ENCODE results near the gene WTIP.

DNA sequence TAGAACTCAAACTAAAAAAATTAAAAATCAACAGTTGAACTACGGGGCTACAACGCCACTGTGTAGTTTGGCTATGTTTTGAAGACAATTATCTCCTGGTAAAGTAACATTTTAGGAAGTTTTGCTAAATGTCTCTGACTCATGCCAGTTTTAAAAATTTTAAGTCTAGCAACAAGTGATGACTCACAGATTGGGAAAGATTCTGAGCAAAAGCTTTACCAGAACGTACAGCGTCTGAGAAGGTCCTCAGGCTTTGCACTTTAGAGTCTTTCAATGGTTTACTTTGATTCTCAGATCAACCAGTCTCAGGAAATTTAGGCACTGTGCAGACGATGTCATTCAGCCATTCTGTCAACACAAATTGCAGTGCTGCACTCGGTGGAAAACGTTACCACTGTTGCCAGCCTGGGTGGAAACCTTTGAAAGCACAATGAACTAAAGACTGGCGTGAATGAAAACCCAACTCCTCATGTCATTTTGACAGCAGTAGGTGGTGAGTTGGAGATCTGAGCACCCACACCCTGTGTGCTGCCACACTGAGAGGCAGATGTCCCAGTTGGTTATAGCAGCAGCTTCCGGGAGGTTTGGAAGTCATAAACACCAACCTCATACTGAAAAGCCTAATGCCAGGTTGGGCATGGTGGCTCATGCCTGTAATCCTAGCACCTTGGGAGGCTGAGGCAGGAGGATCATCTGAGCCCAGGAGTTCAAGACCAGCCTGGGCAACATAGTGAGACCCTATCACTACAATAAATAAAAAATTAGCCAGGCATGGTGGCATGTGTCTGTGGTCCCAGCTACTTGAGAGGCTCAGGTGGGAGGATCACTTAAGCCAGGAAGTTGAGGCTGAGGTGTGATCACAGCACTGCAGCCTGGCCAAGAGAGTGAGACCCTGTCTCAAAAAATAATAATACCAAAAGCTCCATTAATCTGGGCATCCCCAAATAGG lies 6.3 kb upstream of the WTIP start:
- TF ChIP-seq SP1 (IDR thresholded peaks at IDR 0.05; ENCODE audit: low read depth): no peak
- TF ChIP-seq, protein P1, sequence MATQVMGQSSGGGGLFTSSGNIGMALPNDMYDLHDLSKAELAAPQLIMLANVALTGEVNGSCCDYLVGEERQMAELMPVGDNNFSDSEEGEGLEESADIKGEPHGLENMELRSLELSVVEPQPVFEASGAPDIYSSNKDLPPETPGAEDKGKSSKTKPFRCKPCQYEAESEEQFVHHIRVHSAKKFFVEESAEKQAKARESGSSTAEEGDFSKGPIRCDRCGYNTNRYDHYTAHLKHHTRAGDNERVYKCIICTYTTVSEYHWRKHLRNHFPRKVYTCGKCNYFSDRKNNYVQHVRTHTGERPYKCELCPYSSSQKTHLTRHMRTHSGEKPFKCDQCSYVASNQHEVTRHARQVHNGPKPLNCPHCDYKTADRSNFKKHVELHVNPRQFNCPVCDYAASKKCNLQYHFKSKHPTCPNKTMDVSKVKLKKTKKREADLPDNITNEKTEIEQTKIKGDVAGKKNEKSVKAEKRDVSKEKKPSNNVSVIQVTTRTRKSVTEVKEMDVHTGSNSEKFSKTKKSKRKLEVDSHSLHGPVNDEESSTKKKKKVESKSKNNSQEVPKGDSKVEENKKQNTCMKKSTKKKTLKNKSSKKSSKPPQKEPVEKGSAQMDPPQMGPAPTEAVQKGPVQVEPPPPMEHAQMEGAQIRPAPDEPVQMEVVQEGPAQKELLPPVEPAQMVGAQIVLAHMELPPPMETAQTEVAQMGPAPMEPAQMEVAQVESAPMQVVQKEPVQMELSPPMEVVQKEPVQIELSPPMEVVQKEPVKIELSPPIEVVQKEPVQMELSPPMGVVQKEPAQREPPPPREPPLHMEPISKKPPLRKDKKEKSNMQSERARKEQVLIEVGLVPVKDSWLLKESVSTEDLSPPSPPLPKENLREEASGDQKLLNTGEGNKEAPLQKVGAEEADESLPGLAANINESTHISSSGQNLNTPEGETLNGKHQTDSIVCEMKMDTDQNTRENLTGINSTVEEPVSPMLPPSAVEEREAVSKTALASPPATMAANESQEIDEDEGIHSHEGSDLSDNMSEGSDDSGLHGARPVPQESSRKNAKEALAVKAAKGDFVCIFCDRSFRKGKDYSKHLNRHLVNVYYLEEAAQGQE (IDR thresholded peaks at IDR 0.05; ENCODE audit: low read depth): no peak
- TF ChIP-seq POLR2A (IDR thresholded peaks at IDR 0.05; ENCODE audit: borderline replicate concordance, extremely low read depth, insufficient read depth, insufficient read length): no peak
- TF ChIP-seq, protein P2, sequence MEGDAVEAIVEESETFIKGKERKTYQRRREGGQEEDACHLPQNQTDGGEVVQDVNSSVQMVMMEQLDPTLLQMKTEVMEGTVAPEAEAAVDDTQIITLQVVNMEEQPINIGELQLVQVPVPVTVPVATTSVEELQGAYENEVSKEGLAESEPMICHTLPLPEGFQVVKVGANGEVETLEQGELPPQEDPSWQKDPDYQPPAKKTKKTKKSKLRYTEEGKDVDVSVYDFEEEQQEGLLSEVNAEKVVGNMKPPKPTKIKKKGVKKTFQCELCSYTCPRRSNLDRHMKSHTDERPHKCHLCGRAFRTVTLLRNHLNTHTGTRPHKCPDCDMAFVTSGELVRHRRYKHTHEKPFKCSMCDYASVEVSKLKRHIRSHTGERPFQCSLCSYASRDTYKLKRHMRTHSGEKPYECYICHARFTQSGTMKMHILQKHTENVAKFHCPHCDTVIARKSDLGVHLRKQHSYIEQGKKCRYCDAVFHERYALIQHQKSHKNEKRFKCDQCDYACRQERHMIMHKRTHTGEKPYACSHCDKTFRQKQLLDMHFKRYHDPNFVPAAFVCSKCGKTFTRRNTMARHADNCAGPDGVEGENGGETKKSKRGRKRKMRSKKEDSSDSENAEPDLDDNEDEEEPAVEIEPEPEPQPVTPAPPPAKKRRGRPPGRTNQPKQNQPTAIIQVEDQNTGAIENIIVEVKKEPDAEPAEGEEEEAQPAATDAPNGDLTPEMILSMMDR (IDR thresholded peaks at IDR 0.05 in 2 of 3, conservative IDR thresholded peaks at IDR 0.05 in 1 of 3; ENCODE audit: borderline replicate concordance in 1 of 3, insufficient read depth in 1 of 3, low read depth in 2 of 3, low read length in 2 of 3): no peak
- no peak for TF ChIP-seq RAD21 (IDR thresholded peaks at IDR 0.05; ENCODE audit: low read depth)
- TF ChIP-seq, protein P3, sequence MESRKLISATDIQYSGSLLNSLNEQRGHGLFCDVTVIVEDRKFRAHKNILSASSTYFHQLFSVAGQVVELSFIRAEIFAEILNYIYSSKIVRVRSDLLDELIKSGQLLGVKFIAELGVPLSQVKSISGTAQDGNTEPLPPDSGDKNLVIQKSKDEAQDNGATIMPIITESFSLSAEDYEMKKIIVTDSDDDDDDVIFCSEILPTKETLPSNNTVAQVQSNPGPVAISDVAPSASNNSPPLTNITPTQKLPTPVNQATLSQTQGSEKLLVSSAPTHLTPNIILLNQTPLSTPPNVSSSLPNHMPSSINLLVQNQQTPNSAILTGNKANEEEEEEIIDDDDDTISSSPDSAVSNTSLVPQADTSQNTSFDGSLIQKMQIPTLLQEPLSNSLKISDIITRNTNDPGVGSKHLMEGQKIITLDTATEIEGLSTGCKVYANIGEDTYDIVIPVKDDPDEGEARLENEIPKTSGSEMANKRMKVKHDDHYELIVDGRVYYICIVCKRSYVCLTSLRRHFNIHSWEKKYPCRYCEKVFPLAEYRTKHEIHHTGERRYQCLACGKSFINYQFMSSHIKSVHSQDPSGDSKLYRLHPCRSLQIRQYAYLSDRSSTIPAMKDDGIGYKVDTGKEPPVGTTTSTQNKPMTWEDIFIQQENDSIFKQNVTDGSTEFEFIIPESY (IDR thresholded peaks at IDR 0.05; ENCODE audit: extremely low read depth, insufficient replicate concordance, low read length): no peak
- TF ChIP-seq, protein P4, sequence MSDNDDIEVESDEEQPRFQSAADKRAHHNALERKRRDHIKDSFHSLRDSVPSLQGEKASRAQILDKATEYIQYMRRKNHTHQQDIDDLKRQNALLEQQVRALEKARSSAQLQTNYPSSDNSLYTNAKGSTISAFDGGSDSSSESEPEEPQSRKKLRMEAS (IDR thresholded peaks at IDR 0.05): no peak
- no peak for TF ChIP-seq FOSL1 (IDR thresholded peaks at IDR 0.05; ENCODE audit: low read depth)

All from HCT116 (cell line).